CD4-positive, alpha-beta T cell treated with Interleukin-12 subunit alpha and Interleukin-12 subunit beta, for 1 hour (primary cell): ENCODE results near the gene SDCCAG8.
A peak's percentile ranks its signal among the peaks of the same experiment; 100 is the strongest.
"Not testable (repeated sequence)": the region's sequence is repeated elsewhere in the genome, so short reads cannot be mapped to it uniquely, and the experiment has no call there.

Experiments used
- DNase-seq: peaks from one replicate; pipeline ENCODE4 v3.0.0-alpha.2; 2020

SDCCAG8 gene

GRCh38 chr1:243255791-243256512, at the start of gene SDCCAG8:
SDCCAG8 (plus strand) TSS chr1:243256041; CDS start chr1:243256174, 133 bp downstream.
- peak; percentile 96 for DNase-seq

- not testable (repeated sequence) for DNase-seq
These were observed 43.9 kb upstream of the SDCCAG8 start for GRCh38 chr1:243211984-243212383.

DNA sequence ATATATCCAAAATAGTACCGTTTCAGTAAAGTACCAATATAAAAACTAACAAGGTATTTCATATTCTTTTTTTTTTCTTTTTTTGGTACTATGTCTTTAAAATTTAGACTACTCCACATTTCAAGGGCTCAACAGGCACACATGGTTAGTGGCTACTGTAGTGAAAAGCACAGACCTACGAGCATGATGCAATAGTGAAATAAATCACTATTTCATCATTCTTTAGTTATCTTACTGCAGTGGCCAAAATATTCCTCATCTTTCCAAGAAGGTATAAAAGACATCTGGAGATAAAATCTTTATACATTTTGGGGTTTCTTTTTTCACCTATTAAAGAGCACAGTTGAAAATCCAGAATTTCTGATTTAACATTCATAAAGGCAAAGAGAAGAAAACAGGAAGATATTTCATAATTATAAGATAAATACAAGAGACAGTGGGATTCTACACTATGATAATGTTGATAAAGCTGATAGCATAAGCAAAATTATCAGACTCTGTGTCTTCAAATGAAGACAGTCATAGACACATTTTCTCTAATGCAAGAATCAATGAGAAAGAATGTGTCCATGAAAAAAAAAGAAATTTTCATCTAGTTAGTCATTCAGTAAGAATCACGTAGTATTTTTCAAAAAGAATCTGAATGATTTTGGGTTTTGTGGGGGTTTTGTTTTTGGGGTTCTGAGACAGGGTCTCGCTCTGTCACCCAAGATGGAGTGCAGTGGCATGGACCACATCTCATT, 42.6 kb upstream of the SDCCAG8 start:
- no peak for DNase-seq

- DNase-seq, result not testable (repeated sequence)
These were observed 40.5 kb upstream of the SDCCAG8 start for GRCh38 chr1:243215276-243215875.

- no peak for DNase-seq
These were observed 39.1 kb upstream of the SDCCAG8 start for GRCh38 chr1:243216741-243217140.

- no peak for DNase-seq
These were observed 38.5 kb upstream of the SDCCAG8 start for GRCh38 chr1:243217349-243217748.

DNA sequence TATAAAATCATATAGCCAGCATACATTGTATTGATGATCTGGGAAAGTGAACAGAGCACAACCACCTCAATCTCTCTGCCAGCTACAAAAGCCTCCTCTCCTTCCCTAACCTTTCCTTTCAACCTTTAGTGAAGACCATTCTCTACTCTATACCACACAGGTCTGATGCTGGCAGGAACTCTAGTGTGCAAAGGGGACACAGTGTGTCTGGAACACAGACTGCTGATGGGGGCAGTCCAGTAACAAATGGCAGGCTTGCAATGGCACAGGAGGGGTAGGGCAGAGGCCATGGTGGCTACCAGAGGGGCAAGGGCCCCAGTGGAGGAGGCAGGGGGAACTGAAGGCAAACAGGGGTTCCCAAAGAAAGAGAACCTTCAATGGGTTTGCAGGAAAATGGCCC, 37.8 kb upstream of the SDCCAG8 start:
- DNase-seq, result no peak

GRCh38 chr1:243227622-243228021, 28.2 kb upstream of the SDCCAG8 start:
- no peak for DNase-seq

DNA sequence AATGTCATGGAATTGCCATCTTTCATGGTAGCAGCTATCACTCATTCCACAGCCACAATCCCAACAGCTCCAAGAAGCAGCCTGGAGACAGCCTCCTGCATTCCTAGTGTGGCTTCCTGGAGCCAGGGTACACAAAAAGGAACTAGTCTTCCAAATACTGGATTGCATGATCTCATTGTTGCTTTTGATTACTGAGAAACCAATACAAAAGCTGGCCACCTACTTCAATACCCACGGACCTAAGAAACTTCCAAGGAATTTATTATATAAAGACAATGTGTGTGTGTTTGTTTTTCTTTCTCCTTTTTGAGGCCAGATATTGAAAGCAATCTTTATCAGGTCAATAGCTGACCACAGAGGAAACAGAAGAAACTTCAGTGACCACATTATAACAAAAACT, 26.3 kb upstream of the SDCCAG8 start:
- DNase-seq, result no peak

DNA sequence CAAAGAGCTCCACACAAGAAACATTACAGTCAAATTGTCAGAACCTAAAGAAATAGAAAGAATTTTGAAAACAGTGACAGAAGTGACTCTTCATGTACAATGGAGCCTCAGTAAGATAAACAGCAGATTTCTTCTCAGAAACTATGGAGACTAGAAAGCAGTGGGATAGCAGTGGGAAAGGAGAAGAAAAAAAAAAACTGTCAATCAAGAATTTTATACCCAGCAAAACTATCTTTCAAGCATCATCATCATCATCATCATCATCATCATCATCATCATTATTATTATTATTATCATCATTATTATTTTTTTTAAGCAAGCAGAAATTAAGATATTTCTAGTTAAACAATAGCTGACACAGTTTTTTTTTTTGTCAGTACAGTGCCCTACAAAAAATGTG, 24.9 kb upstream of the SDCCAG8 start:
- no peak for DNase-seq

DNA sequence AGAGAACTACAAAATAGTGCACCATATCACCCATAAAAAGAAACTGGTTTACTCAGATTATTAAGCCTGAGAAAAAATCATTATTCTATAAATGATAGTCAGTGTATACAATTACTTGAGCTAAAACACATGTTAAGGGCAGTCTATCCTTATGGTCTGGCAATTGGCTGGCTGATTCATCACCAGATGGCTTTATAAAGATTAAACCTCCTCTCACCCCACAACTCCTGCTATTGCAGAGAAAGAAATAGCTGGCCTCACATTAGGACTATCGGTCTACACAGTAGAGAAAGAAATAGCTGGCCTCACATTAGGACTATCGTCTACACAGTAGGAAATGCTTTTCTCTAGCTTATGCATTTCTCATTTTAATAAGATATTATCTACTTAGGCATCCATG, 21.9 kb upstream of the SDCCAG8 start:
- no peak for DNase-seq

DNA sequence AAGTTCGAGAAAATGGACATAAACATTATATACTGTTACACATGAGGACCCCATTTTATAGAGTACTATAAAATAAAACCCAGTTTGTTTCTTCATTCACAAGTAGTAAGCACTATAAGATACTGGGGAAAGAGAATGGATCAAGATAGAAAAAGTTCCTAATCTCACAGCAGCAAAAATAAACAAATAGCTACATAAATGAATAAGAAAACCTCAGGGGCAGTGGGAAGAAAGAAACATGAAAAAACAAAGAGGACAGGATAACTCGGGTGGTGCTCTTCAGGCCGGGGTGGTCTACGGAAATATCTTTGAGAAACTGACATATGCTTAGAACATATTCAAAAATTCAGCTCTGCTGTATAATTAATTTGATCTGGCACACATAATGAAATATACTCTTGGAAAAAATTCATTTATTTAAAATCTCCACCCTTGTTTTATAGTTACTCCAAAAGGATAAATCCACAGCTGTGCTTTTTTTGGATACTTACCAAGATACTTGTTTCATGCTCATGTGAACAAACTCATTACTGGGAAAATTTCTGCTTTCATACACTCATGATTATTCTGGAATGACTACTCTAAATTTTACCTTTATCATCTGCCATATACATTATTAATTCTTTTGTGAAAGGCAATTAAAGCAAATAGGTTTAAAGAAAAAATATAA, 20.7 kb upstream of the SDCCAG8 start:
- DNase-seq, result no peak

DNA sequence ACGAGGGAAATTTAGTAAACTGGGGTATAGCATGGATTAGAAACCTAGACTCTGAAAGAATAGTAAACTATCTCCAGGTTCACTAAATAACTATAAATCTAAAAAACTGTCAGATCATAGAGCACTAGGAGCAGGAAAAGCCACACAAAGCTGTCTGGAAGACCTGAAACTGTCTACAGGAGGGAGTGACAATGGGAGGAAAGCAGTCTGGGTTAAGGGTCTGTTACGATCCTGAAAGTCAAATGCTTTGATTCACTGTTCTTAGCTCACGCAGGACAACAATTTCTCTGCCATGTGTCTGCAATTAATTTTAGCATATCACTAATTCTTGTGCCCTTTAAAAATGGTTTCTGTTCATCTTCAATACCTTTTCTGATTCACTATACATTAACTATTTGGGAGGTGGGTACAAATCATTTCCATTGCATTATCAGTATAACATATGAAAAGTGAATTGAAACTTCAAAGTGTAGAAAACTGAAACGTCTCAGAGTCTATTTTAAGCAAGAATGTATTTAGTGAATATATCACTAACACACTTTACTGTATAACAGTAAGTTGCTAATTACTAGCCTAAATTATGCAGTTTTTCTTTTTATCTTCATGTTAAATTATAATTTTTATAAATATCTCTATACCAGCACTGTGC, 19.1 kb upstream of the SDCCAG8 start:
- no peak for DNase-seq

GRCh38 chr1:243244432-243244841, 11.4 kb upstream of the SDCCAG8 start:
- DNase-seq, result no peak

DNA sequence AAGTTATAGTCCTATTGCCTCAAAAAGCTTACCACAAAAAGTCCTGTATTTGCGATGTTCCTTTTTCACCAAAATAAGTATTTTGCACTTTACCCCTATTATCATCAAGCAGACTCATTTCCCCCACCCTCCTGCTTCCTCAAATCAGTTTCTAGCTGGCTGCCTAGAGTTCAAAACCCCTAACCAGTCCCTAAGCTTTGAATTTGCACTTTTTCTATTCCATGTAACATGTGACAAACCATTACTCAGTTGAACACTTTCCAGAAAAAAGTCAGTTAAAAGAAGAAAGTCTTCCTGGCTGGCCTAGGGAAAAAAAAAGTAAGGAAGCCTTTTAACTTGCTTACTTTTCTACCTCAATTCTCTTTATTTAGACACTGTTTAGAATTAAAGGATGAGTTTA, 8.9 kb upstream of the SDCCAG8 start:
- no peak for DNase-seq

DNA sequence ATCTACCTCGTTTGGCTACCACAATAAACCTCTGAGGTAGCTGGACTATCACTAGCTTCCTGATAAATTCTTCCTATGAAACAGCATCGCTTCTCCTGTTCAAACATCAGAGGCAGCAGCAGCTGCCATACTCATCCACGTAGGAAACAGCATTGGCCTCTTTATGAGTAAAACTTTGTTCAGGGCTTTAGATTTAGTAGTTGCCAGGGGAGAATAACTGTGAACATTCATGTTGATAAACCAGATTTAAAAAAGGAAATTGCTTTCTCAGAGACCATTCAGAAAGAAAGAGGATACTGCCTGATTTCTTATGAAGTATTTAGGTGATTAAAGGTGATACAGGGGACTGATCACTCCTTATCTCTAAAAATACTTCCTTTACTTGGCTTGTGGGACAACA, 7.9 kb upstream of the SDCCAG8 start:
- no peak for DNase-seq

DNA sequence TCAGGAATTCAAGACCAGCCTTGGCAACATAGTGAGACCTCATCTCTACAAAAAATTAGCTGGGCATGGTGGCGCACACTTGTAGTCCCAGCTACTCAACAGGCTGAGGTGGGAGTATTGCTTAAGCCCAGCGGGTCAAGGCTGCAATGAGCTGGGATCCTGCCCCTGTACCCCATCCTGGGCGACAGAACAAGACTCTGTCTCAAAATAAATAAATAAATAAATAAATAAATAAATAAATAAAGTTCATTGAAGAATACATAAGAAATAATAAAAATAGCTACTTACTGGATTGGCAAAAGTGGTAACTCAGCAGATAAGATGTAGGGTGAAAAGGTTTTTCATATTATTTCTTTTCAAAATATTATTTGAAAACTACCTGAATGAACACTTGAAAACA, 6.6 kb upstream of the SDCCAG8 start:
- no peak for DNase-seq

DNA sequence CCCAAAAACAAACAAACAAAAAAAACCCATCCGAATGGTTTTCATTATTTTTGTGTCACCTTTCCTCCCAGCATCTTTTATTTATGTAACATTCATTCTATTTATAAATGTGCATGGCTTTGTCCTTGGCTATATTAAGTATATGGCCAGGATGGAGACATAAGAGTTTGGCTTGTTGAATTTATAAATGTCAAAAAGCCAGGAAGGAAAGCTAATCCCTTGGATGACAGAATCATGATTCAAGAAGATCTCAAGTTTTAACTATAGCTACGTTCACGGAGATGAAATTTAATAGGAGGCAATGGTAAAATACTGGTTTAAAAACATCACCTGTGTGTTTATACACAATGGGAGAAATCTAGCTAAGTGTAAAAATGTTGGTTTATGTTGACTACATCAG, 5.7 kb upstream of the SDCCAG8 start:
- no peak for DNase-seq

DNA sequence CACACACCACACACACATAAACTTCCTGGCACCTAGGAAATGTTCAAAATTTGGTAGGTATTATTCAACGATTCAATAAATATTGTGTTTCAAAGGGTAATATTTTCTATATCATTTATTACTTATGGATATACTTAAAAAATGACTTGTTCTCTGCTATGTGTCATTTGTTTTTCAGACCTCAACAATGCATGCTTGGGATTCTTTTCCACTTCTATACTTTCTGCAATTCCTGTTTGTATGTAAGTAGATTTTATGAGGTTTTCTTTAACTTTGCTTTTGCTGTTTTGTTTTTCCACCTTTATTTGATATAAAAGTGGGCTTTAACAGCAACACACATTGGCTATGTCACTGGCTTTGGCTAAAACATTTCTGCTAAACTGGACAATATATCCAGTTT, 4.3 kb upstream of the SDCCAG8 start:
- DNase-seq, result no peak

DNA sequence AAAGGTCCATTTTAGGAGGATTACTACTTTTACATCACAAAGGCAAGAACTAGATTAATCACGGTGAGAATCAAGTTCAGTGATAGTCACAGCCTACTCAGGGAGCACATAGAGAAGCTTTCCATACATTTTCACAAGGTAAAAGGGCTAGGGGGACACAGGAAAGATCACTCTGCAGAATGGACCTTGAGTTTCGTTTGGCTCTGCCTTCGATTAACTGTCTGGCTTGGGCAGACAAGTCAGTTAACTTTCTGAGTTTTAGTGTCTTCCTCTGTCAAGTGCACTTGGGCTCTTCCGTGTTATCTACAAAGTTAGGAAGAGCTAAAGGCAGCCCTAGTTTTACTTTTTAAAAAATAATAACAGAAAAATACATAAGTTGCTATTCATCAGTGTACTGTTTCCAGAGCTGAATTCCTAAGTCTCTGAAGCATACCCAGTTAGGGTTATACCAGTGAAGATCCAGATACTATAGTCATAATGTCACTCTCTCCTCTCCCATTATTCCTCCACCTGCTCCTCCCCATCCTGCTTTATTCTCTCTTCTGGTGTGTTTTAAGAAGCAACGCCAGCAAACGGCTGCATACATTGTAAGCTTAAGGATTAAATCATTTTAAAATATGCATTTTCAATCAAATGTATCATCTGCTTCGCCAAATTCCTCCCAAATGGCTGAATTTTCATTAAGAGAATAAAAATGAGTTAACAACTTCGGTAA, 2.5 kb upstream of the SDCCAG8 start:
- DNase-seq, result no peak

DNA sequence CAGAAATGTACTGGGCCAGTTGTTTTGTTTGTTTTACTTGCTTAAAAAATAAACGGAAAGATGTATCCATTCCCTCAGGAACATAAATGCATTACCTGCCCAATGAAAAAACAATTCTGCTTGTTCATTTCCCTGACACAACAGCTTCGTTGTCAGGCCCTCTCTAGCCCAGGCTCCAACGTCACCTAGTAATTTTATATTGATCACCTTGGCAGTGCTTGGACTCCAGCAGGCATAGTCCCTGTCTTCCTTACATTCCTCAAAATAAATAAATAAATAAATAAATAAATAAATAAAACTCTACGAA, 2.0 kb upstream of the SDCCAG8 start:
- no peak for DNase-seq

GRCh38 chr1:243254233-243254926, 1.5 kb upstream of the SDCCAG8 start:
- DNase-seq, result peak; percentile 52
